B cell (primary cell): Measurements from ENCODE around the gene NF2.

Source experiments
- EZH2 ChIP-seq: IDR thresholded peaks from 2 replicates; pipeline ENCODE4 v1.6.1; 2012; ENCODE audit warnings: borderline replicate concordance, low read depth, mild to moderate bottlenecking, moderate library complexity, low read length; ENCODE audit not compliant: insufficient read depth, poor library complexity, severe bottlenecking
- TF ChIP-seq, protein P1 (sequence below): fragments of 200-600 bp; IDR thresholded peaks from one replicate; pipeline ENCODE4 v1.8.0; 2022; ENCODE audit warnings: antibody characterized with exemption, mild to moderate bottlenecking

DNA sequence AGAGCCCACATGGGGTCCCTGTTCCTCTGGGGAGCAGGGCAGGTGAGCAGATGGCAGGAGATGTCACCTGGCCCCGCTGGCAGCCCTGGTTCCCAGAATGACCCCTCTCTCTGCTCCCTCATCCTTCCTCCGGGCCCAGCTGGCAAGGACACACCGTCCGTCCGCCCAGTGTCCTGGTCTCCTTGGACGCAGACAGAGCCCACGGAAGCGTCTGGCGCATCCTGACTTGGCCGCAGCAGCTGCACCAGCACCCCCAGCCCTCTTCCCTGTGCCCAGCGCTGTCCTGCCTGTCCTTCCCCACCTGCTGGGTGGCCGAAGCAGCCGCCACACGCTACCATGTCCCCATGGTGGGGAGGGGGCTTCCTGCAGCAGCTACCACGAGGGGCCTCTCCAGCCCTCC, 106.8 kb downstream of the NF2 start:
- TF ChIP-seq, protein P1, sequence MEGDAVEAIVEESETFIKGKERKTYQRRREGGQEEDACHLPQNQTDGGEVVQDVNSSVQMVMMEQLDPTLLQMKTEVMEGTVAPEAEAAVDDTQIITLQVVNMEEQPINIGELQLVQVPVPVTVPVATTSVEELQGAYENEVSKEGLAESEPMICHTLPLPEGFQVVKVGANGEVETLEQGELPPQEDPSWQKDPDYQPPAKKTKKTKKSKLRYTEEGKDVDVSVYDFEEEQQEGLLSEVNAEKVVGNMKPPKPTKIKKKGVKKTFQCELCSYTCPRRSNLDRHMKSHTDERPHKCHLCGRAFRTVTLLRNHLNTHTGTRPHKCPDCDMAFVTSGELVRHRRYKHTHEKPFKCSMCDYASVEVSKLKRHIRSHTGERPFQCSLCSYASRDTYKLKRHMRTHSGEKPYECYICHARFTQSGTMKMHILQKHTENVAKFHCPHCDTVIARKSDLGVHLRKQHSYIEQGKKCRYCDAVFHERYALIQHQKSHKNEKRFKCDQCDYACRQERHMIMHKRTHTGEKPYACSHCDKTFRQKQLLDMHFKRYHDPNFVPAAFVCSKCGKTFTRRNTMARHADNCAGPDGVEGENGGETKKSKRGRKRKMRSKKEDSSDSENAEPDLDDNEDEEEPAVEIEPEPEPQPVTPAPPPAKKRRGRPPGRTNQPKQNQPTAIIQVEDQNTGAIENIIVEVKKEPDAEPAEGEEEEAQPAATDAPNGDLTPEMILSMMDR, result no peak
- TF ChIP-seq EZH2, result no peak
